Fibroblast of lung (primary cell): ENCODE data around the gene FKBP1A. TPM values are rescaled to one million over a fixed set of nuclear protein-coding genes. Genes with fewer than 3 reads are reported as not detected.

ENCODE experiments used
- DNase-seq, 2 donors: peaks; one replicate each; pipeline versions ENCODE4 v3.0.0 to v3.0.0-alpha.2; 2010; ENCODE audit warnings: low read depth in 2 of 2
- H2AFZ ChIP-seq: 2 replicates; pipeline ENCODE4 v1.5.1; 2012; ENCODE audit warnings: low read length, control low read depth, inconsistent platforms
- H3K27ac ChIP-seq: 2 replicates; pipeline ENCODE4 v1.5.1; 2011; ENCODE audit warnings: low read length, control low read depth; ENCODE audit not compliant: insufficient read depth
- H3K27me3 ChIP-seq: 2 replicates; pipeline ENCODE4 v1.5.1; 2011; ENCODE audit warnings: mild to moderate bottlenecking, low read length; ENCODE audit not compliant: control insufficient read depth, insufficient read depth
- H3K36me3 ChIP-seq: 2 replicates; pipeline ENCODE4 v1.5.1; 2011; ENCODE audit warnings: low read length; ENCODE audit not compliant: control insufficient read depth, insufficient read depth
- H3K4me1 ChIP-seq: 2 replicates; pipeline ENCODE4 v1.5.1; 2011; ENCODE audit warnings: low read length; ENCODE audit not compliant: control insufficient read depth, insufficient read depth; ENCODE audit errors: extremely low read depth
- H3K4me2 ChIP-seq: 2 replicates; pipeline ENCODE4 v1.5.1; 2011; ENCODE audit warnings: low read length, control low read depth; ENCODE audit not compliant: insufficient read depth; ENCODE audit errors: extremely low read depth
- H3K4me3 ChIP-seq, 4 experiments: fragments of 200-600 bp in 1 of 4; sonication (generic) in 1 of 4; replicated peaks in 1 of 4; 2 replicates each; pipeline ENCODE4 v1.5.1; 2011 to 2016; ENCODE audit warnings: low read length in 4 of 4, low read depth in 3 of 4, mild to moderate bottlenecking in 3 of 4, control low read depth in 2 of 4, inconsistent platforms in 1 of 4, mixed read lengths in 1 of 4; ENCODE audit not compliant: insufficient read depth in 1 of 4; ENCODE audit errors: control extremely low read depth in 1 of 4
- H3K79me2 ChIP-seq: 2 replicates; pipeline ENCODE4 v1.5.1; 2012; ENCODE audit warnings: mild to moderate bottlenecking, low read length, inconsistent platforms; ENCODE audit not compliant: control insufficient read depth, insufficient read depth
- H3K9ac ChIP-seq: 2 replicates; pipeline ENCODE4 v1.5.1; 2011; ENCODE audit warnings: mild to moderate bottlenecking, low read length, control low read depth; ENCODE audit not compliant: insufficient read depth
- H3K9me3 ChIP-seq: 2 replicates; pipeline ENCODE4 v1.5.1; 2012; ENCODE audit warnings: low read depth, low read length; ENCODE audit not compliant: control insufficient read depth, insufficient read depth
- H4K20me1 ChIP-seq: 2 replicates; pipeline ENCODE4 v1.5.1; 2011; ENCODE audit warnings: low read length; ENCODE audit not compliant: control insufficient read depth, insufficient read depth; ENCODE audit errors: extremely low read depth
- EZH2 ChIP-seq: IDR thresholded peaks from 2 replicates; pipeline ENCODE4 v1.5.1; 2012; ENCODE audit warnings: low read length, control low read depth, mild to moderate bottlenecking; ENCODE audit errors: missing control alignments
- polyA plus RNA-seq, 2 donors: library from polyadenylated mRNA; depleted of rRNA in 1 of 2; stranded (reverse) in 1 of 2; unstranded in 1 of 2; fragments of >200 nt; gene quantifications; 2 replicates each; pipeline ENCODE4 v1.2.1, GENCODE V29; 2011 to 2012; ENCODE audit warnings: missing spikeins in 1 of 2
- total RNA-seq: library from RNA; depleted of rRNA; stranded (reverse); fragments of >200 nt; gene quantifications from 2 replicates; pipeline ENCODE4 v1.2.1, GENCODE V29; 2014
- TF ChIP-seq, protein P1 (sequence below), 2 donors: IDR thresholded peaks in 1 of 2; conservative IDR thresholded peaks in 1 of 2; 1 replicate in 1 of 2; 2 replicates in 1 of 2; pipeline ENCODE4 v1.5.1; 2011 to 2012; ENCODE audit warnings: low read length in 2 of 2, control low read depth in 1 of 2, inconsistent platforms in 1 of 2, low read depth in 1 of 2, mild to moderate bottlenecking in 1 of 2

Gene FKBP1A
- total and polyA plus RNA-seq, 2 donors (not counting 1 experiment from before 2014, with no cell fraction given), result 120 to 440 TPM

DNA sequence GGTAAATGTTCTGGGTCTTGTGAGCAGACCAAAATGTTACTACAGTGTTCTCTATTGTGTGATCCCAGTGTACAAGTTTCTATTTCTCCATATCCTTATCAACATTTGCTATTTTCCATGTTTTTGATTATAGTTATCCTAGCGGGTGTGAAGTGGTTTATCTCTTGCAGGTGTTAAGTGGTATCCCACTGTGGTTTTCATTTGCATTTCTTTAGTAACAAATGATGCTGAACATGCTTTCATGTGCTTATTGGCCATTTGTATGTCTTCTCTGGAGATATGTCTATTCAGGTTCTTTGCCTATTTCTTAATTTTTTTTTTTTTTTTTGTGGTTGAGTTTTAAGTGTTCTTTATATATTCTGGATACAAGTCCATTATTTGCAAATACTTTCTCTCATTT lies 38.3 kb upstream of the FKBP1A start:
- Histone ChIP-seq H3K27ac (no peak overlapping the region), H3K4me3 (no peak overlapping the region), H3K27me3 (no peaks in the 10 kb centered on the region), H2AFZ (no peak overlapping the region), H3K4me2 (no peak overlapping the region), H3K9me3 (no peaks in the 10 kb centered on the region), H3K36me3 (no peaks in the 10 kb centered on the region), H3K79me2 (no peaks in the 10 kb centered on the region), H3K4me1 (peaks cover 9% of the 10 kb centered on the region), H3K9ac (no peak overlapping the region), H4K20me1 (no peaks in the 10 kb centered on the region)
- TF ChIP-seq EZH2, result no peak
- TF ChIP-seq, protein P1, sequence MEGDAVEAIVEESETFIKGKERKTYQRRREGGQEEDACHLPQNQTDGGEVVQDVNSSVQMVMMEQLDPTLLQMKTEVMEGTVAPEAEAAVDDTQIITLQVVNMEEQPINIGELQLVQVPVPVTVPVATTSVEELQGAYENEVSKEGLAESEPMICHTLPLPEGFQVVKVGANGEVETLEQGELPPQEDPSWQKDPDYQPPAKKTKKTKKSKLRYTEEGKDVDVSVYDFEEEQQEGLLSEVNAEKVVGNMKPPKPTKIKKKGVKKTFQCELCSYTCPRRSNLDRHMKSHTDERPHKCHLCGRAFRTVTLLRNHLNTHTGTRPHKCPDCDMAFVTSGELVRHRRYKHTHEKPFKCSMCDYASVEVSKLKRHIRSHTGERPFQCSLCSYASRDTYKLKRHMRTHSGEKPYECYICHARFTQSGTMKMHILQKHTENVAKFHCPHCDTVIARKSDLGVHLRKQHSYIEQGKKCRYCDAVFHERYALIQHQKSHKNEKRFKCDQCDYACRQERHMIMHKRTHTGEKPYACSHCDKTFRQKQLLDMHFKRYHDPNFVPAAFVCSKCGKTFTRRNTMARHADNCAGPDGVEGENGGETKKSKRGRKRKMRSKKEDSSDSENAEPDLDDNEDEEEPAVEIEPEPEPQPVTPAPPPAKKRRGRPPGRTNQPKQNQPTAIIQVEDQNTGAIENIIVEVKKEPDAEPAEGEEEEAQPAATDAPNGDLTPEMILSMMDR (conservative IDR thresholded peaks at IDR 0.05 in 1 of 2, IDR thresholded peaks at IDR 0.05 in 1 of 2; ENCODE audit: low read depth in 1 of 2, low read length in 2 of 2), result no peak
- DNase-seq, result no peak

DNA sequence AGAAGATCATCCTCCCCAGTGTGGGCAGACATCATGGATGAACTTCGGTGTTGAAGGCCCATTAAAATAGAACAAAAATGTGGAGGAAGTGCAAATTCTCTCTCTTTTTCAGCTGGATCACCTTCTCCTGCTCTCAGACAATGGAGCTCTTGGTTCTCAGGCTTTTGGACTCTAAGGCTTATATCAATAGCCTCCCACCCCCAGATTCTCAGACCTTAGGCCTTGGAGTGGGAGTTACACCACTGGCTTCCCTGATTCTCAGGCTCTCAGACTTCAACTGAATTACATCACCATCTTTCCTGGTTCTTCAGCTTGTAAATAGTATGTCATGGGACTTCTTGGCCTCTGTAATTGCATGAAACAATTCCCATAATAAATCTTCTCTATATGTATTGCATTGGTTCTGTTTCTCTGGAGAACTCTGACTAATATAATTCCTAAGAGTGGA lies 37.2 kb upstream of the FKBP1A start:
- H3K27me3 ChIP-seq, result no peaks in the 10 kb centered on the region
- no peaks in the 10 kb centered on the region for H4K20me1 ChIP-seq
- H3K27ac ChIP-seq, result no peak overlapping the region
- H3K9ac ChIP-seq, result no peak overlapping the region
- H3K4me1 ChIP-seq, result peaks cover 5% of the 10 kb centered on the region
- H3K36me3 ChIP-seq, result no peaks in the 10 kb centered on the region
- no peak for TF ChIP-seq EZH2
- TF ChIP-seq, protein P1 (conservative IDR thresholded peaks at IDR 0.05 in 1 of 2, IDR thresholded peaks at IDR 0.05 in 1 of 2; ENCODE audit: low read depth in 1 of 2, low read length in 2 of 2), result no peak
- H3K4me3 ChIP-seq, result no peak overlapping the region
- H2AFZ ChIP-seq, result no peak overlapping the region
- no peaks in the 10 kb centered on the region for H3K9me3 ChIP-seq
- no peak overlapping the region for H3K4me2 ChIP-seq
- H3K79me2 ChIP-seq, result no peaks in the 10 kb centered on the region
- DNase-seq, result peak; percentile 18 to 97

DNA sequence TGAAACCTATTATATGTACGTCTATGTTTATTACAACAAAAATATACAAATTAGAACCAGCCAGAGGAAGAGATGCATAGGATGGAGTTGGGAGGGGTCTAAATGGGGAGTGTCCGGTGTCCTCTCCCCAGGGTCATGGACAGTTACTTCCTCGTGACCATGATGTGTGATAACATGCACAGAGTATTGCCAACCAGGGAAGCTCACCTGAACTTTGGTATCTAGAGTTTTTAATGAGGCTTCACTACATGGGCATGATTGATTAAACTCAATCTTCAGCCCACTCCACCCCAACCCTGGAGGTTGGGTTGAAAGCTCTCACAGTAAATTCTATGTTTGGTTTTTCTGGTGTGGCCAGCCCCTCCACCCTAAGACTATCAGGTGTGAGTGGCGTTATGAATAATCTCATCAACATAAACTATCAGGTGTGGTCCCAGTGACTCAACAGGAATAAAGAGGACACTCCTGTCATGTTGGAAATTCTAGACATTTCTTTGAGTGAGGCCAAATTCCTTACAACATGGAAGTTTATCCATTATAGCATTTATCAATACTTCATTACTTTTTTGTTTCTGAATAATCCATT lies 36.4 kb upstream of the FKBP1A start:
- H3K27me3 ChIP-seq, result no peaks in the 10 kb centered on the region
- no peaks in the 10 kb centered on the region for H3K79me2 ChIP-seq
- no peak overlapping the region for H3K9ac ChIP-seq
- no peak overlapping the region for H3K4me2 ChIP-seq
- H3K27ac ChIP-seq, result no peak overlapping the region
- H2AFZ ChIP-seq, result no peak overlapping the region
- H3K36me3 ChIP-seq, result no peaks in the 10 kb centered on the region
- peaks cover 2% of the 10 kb centered on the region for H3K4me1 ChIP-seq
- H3K4me3 ChIP-seq, result no peak overlapping the region
- H4K20me1 ChIP-seq, result no peaks in the 10 kb centered on the region
- H3K9me3 ChIP-seq, result no peaks in the 10 kb centered on the region
- TF ChIP-seq EZH2, result no peak
- TF ChIP-seq, protein P1 (conservative IDR thresholded peaks at IDR 0.05 in 1 of 2, IDR thresholded peaks at IDR 0.05 in 1 of 2; ENCODE audit: low read depth in 1 of 2, low read length in 2 of 2), result no peak
- DNase-seq, result no peak
